Thyroid gland (tissue), 4 donors: Measurements from ENCODE around the gene WDR6. TPM values are rescaled to one million over a fixed set of nuclear protein-coding genes. Genes with fewer than 3 reads are reported as not detected.
"Not testable (repeated sequence)": the region's sequence is repeated elsewhere in the genome, so short reads cannot be mapped to it uniquely, and the experiment has no call there.

Source experiments
- DNase-seq, 2 donors: peaks; one replicate each; pipeline ENCODE4 v3.0.0-alpha.2; 2019
- H3K27ac ChIP-seq, 3 donors: fragments of 200-600 bp; sonication (generic); 1 replicate in 2 of 3; 2 replicates in 1 of 3; pipeline ENCODE4 v1.5.1; 2016 to 2019; ENCODE audit warnings: mild to moderate bottlenecking in 1 of 3, moderate library complexity in 1 of 3
- H3K27me3 ChIP-seq: fragments of 200-600 bp; sonication (generic); one replicate; pipeline ENCODE4 v1.5.1; 2019
- H3K36me3 ChIP-seq, 2 donors: fragments of 200-600 bp; sonication (generic); one replicate each; pipeline ENCODE4 v1.5.1; 2016 to 2019
- H3K4me1 ChIP-seq, 2 donors: fragments of 200-600 bp; sonication (generic); one replicate each; pipeline ENCODE4 v1.5.1; 2017 to 2019
- H3K4me3 ChIP-seq, 3 donors: fragments of 200-600 bp; sonication (generic); replicated peaks in 1 of 3; 1 replicate in 2 of 3; 2 replicates in 1 of 3; pipeline ENCODE4 v1.5.1; 2016; ENCODE audit warnings: mild to moderate bottlenecking in 1 of 3
- H3K9me3 ChIP-seq: fragments of 200-600 bp; sonication (generic); one replicate; pipeline ENCODE4 v1.5.1; 2017
- CTCF ChIP-seq, 6 experiments: fragments of 200-600 bp in 3 of 6; fragments of 450-650 bp in 3 of 6; sonication (generic) in 3 of 6; IDR thresholded peaks; one replicate each; pipeline ENCODE4 v1.5.1; 2016 to 2019; ENCODE audit warnings: antibody characterized with exemption in 6 of 6, mild to moderate bottlenecking in 2 of 6, inconsistent platforms in 1 of 6, moderate library complexity in 1 of 6
- POLR2A ChIP-seq, 2 donors: fragments of 450-650 bp; IDR thresholded peaks; one replicate each; pipeline ENCODE4 v1.6.1; 2017; ENCODE audit warnings: antibody characterized with exemption in 2 of 2, mild to moderate bottlenecking in 2 of 2, moderate library complexity in 1 of 2
- WGBS, 2 donors: methylation state at CpG; one replicate each; pipeline ENCODE4 v1.1.5; 2017; 5-methylcytosine and 5-hydroxymethylcytosine counted together
- intact Hi-C: fragments of 100-400 bp; cut with DNase I; formaldehyde crosslinking; loops from one replicate; pipeline ENCODE4 v1.15.1; 2023
- total RNA-seq, 4 donors: library from RNA; depleted of rRNA; stranded (reverse); fragments of >200 nt; gene quantifications; one replicate each; pipeline ENCODE4 v1.2.3, GENCODE V29; 2016

The WDR6 gene
- total RNA-seq, 4 donors from 2014 or later, result 125 to 169 (median 149) TPM

DNA sequence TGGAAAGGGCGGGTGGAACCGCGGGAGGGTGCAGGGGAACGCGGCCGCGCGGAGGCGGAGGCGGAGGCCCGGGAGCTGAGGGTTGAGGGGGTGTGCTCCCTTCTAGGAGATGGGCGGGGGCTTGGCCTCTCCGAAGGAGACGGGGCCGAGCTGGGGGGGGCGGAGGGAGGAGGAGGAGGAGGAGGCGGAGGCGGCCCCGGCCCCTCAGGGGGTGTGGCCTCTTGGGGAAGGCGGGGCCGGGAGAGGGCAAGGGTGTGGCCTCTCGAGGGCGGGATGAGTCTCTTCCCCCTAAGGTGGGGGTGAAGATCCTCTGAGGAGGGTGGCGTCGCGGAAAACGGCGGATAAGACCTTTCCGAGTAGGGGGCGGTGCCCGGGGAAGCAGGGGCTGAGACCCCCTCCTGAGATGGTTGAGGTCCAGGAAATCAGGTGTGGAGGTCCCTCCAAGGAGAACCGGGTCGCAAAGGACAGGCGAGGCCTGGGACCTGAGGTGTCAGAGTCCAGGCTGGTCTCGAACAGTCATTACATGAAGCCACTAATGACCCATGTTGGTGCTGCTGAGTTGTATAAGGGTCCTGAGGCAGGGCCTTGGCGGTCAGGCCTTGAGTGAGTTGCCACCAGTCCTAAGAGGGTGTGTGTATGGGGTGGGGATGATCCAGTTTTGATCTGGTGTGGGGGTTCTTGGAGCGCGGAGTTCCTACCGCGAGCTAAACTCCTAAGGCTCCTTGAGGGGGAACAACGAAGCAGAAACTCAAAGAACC is 759 bp downstream of the WDR6 start:
- intact Hi-C loops, result no loop called here
- peaks cover 18 to 25% of the 10 kb centered on the region in 2 donors for H3K4me1 ChIP-seq
- peak; percentile 87 to 90 for DNase-seq
- TF ChIP-seq POLR2A (IDR thresholded peaks at IDR 0.05), result no peak
- no peak for TF ChIP-seq CTCF (IDR thresholded peaks at IDR 0.05)
- H3K27me3 ChIP-seq, result no peaks in the 10 kb centered on the region
- peak overlapping the region; percentile 72 to 86 (median 84) for H3K4me3 ChIP-seq
- no peaks in the 10 kb centered on the region for H3K9me3 ChIP-seq
- peaks cover 0 to 4% of the 10 kb centered on the region in 2 donors for H3K36me3 ChIP-seq
- H3K27ac ChIP-seq, result peak overlapping the region; percentile 96 to 98 (median 96)
- WGBS, 2 donors, result 9 to 19% methylated on average over 20 to 34 of the region's 41 CpGs

GRCh38 chr3:49008627-49009026 is 1.4 kb downstream of the WDR6 start:
- H3K4me3 ChIP-seq, H3K9me3 ChIP-seq, intact Hi-C loops, H3K27ac ChIP-seq, H3K36me3 ChIP-seq, H3K27me3 ChIP-seq, DNase-seq: not testable (repeated sequence)
- peaks cover 18 to 25% of the 10 kb centered on the region in 2 donors for H3K4me1 ChIP-seq
- 88 to 92% methylated on average over 5 of the region's 5 CpGs for WGBS, 2 donors

DNA sequence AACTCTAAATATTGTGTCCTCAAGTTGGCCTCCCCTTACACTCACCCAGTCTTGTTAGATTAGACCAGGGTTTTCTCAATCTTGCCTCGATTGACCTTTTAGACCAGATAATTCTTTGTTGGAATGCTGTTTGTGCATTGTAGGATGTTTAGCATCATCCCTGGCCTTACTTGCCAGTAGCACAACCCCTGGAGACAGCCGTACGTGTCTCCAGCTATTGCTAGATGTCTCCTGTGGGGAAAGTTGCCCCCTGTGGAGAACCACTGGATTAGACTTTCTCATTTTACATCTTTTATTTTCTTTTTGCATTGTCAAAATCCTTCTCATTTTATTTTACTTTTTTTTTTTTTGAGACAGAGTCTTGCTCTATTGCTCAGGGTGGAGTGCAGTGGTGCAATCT is 2.2 kb downstream of the WDR6 start:
- no peaks in the 10 kb centered on the region for H3K27me3 ChIP-seq
- no peak for DNase-seq
- no peak overlapping the region for H3K27ac ChIP-seq
- 81 to 82% methylated on average over 3 of the region's 3 CpGs for WGBS, 2 donors
- no peak for TF ChIP-seq POLR2A (IDR thresholded peaks at IDR 0.05)
- H3K4me1 ChIP-seq, result peaks cover 18 to 25% of the 10 kb centered on the region in 2 donors
- intact Hi-C loops, result no loop called here
- H3K36me3 ChIP-seq, result peaks cover 4 to 8% of the 10 kb centered on the region in 2 donors
- no peaks in the 10 kb centered on the region for H3K9me3 ChIP-seq
- no peak overlapping the region for H3K4me3 ChIP-seq

- 88 to 93% methylated on average over 3 to 13 of the region's 17 CpGs for WGBS, 2 donors
- DNase-seq, result no peak
- H3K4me3 ChIP-seq, result no peak overlapping the region
- intact Hi-C loops, result no loop called here
- TF ChIP-seq CTCF (IDR thresholded peaks at IDR 0.05) (no peak), POLR2A (IDR thresholded peaks at IDR 0.05) (no peak)
- no peaks in the 10 kb centered on the region for H3K9me3 ChIP-seq
- H3K27me3 ChIP-seq, result no peaks in the 10 kb centered on the region
- H3K27ac ChIP-seq, result no peak overlapping the region
- peaks cover 10 to 12% of the 10 kb centered on the region in 2 donors for H3K4me1 ChIP-seq
- H3K36me3 ChIP-seq, result peaks cover 23 to 29% of the 10 kb centered on the region in 2 donors
Measured at GRCh38 chr3:49012441-49013017, 5.3 kb downstream of the WDR6 start.

DNA sequence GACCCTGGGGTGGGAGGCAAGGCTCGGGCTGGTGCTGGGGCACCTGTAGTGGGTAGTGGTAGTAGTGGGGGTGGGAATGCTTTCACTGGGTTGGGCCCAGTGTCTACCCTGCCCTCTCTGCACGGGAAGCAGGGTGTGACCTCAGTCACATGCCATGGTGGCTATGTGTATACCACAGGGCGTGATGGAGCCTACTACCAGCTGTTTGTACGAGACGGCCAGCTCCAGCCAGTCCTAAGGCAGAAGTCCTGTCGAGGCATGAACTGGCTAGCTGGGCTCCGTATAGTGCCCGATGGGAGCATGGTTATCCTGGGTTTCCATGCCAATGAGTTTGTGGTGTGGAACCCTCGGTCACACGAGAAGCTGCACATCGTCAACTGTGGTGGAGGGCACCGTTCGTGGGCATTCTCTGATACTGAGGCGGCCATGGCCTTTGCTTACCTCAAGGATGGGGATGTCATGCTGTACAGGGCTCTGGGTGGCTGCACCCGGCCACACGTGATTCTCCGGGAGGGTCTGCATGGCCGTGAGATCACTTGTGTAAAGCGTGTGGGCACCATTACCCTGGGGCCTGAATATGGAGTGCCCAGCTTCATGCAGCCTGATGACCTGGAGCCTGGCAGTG is 6.0 kb downstream of the WDR6 start:
- intact Hi-C loops, result no loop called here
- Histone ChIP-seq H3K36me3 (peaks cover 23 to 29% of the 10 kb centered on the region in 2 donors), H3K27me3 (no peaks in the 10 kb centered on the region), H3K4me3 (no peak overlapping the region), H3K27ac (no peak overlapping the region), H3K9me3 (no peaks in the 10 kb centered on the region), H3K4me1 (peaks cover 11 to 12% of the 10 kb centered on the region in 2 donors)
- no peak for DNase-seq
- 80 to 82% methylated on average over 6 to 16 of the region's 19 CpGs for whole genome bisulfite sequencing, 2 donors
- TF ChIP-seq CTCF (IDR thresholded peaks at IDR 0.05) (no peak), POLR2A (IDR thresholded peaks at IDR 0.05) (no peak)
